Daoy (cell line): Measurements from ENCODE around the gene USP8. TPM values are rescaled to one million over a fixed set of nuclear protein-coding genes. Genes with fewer than 3 reads are reported as not detected.

Experiments used
- DNase-seq: peaks from one replicate; pipeline ENCODE4 v3.0.0-alpha.2; 2015; ENCODE audit warnings: low read depth
- total RNA-seq: library from RNA; depleted of rRNA; stranded (reverse); fragments of >200 nt; shearing (Covaris generic); gene quantifications from 2 replicates; pipeline ENCODE4 v1.2.3, GENCODE V29; 2014; rRNA removed

The USP8 gene
- total RNA-seq, 1 experiment from 2014 or later = 93.2 TPM

DNA sequence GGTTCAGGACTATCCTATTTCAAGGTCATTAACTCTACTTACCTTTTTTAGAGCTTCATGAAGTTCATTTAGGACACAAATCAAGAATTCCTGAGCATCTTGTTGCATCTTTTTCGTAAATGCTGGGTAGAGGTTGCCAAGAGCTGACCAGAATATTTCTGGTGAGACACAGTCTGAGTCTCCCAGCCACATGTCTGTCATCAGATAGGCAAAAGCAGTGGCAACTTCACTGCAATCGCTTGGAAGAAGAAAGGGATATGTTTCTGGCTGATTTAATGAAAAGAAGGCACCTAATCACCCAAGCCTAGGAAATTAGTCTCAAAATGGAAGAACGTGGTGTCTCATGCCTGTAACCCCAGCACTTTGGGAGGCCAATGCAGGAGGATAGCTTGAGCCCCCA, 119.4 kb downstream of the USP8 start:
- no peak for DNase-seq

DNA sequence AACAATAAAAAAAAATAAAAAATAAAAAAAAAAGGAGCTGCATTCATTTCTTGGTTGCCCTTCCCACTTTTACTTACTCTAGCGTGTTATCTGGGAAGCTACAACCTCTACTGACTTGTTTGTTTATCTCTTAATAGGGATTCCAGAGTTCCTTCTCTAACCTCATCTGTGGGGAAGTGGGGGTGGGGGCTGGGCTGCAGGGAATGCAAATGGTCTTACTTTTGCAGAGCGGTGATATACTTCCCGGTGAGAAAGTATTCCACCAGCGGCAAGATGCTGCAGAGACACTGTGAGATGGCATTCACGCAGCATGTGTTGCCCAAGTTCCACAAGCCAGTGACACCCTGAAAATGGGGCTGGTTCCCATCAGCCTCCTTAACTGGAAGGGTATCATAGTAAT, 120.2 kb downstream of the USP8 start:
- no peak for DNase-seq

DNA sequence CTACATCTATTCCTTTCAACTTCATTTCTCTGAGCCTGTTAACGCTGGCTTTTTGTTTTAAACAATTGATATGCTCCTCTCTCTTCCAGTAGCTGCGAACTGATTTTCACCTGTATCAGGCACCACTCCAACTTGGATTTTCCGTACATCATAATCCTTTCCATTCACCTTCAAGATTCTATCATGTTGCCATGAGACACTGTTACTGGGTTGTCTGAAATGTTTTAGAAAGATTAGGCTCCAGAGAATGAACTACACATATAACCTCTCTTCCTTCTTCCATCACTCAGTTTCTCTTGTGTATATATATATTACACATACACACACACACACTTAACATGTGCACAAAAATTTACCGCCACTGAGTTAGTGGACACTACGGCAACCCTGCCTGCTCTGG, 122.4 kb downstream of the USP8 start, which contains the start of gene USP50:
Gene USP50 (minus strand): TSS at position 101 of the 400 bp plus-strand sequence. CDS start 141 bp downstream, outside the sequence.
- no peak for DNase-seq

DNA sequence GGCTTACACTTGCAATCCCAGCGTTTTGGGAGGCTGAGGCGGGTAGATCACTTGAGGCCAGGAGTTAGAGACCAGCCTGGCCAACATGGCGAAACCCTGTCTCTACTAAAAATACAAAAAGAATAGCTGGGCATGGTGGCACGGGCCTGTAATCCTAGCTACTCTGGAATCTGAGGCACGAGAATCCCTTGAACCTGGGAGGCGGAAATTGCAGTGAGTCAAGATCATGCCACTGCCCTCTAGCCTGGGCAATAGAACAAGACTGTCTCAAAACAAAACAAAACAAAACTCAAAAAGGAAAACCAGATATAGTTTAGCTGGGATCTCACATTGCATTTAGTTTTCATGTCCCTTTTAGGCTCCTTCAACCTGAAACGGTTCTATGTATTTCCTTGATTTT, 125.1 kb downstream of the USP8 start:
- peak; percentile 60 for DNase-seq

- no peak for DNase-seq
These were observed 128.0 kb downstream of the USP8 start for GRCh38 chr15:50552238-50552637.

- no peak for DNase-seq
These were observed 132.6 kb downstream of the USP8 start for GRCh38 chr15:50556642-50557371.

GRCh38 chr15:50558012-50558411, 133.8 kb downstream of the USP8 start:
- DNase-seq = no peak

DNA sequence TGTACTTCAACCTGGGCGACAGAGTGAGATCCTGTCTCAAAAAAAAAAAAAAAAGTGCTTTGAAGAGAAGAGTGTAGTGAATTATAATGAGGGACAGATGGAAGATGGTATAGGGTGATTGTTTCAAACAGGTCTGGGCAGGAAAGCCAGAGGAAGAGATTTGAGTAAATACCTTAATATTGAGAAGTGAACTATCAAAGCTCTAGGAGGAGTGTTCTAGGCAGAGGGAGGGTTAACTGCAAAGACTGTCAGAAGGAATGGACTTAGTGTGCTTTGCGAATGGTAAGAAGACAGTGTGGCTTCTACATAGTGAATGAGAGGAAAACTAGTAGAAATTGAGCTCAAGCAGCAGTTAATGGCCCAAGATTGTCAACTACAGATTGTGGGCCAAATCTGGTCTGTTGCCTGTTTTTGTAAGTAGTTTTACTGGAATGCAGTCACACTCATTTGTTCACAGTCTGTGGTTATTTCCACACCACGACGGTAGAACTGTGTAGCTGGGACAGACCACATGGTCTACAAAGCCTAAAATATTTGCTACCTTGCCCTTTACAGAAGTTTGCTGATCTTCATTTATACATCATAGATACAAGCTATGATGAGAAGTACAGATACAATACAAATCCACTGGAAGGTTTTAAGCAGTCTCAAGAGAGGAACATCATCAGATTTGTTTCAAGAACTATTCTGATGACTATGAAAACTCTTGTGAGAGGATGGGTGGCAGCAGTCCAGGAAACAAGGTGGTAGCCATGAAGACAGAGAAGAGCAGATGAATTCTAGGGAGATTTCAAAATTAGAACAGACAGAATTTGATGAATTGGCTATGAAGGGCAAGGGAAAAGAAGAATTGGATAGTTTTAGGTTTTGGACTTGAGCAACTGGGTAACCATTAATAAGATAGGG, 138.8 kb downstream of the USP8 start:
- DNase-seq = no peak

DNA sequence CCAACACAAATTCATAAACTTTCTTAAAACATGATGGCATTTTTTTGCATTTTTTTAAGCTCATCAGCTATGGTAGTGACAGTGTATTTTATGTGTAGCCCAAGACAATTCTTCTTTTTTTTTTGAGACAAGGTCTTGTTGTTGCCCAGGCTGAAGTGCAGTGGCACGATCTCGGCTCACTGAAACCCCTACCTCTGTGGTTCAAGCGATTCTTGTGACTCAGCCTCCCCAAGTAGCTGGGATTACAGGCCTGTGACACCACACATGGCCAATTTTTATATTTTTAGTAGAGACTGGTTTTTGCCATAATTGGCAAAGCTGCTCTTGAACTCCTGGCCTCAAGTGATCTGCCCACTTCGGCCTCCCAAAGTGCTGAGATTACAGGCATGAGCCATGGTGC, 139.6 kb downstream of the USP8 start:
- no peak for DNase-seq

Other genes with a start within 250 kb of the USP8 start
- gene SLC27A2, start 242.2 kb upstream of the USP8 start, total RNA-seq = 1.1 and 1.3 TPM in 2 replicates
- gene HDC, start 158.7 kb upstream of the USP8 start, total RNA-seq = not detected in 2 replicates
- 75.3 and 91.7 TPM in 2 replicates for gene GABPB1, start 69.2 kb upstream of the USP8 start, total RNA-seq
- gene USP50, start 122.3 kb downstream of the USP8 start, total RNA-seq = not detected in 2 replicates